NCI-H2196 treated with DMSO at 0.1 percent for 48 hours (cell line): ENCODE data around the gene GSK3B.
"Not testable (repeated sequence)": the region's sequence is repeated elsewhere in the genome, so short reads cannot be mapped to it uniquely, and the experiment has no call there.

Experiments
- DNase-seq: peaks from one replicate; lab custom pipeline; 2025; ENCODE audit not compliant: unreplicated experiment; lab: John Stamatoyannopoulos, UW

Gene GSK3B

GRCh38 chr3:120021523-120021922 is 72.7 kb downstream of the GSK3B start:
- no peak for DNase-seq

DNA sequence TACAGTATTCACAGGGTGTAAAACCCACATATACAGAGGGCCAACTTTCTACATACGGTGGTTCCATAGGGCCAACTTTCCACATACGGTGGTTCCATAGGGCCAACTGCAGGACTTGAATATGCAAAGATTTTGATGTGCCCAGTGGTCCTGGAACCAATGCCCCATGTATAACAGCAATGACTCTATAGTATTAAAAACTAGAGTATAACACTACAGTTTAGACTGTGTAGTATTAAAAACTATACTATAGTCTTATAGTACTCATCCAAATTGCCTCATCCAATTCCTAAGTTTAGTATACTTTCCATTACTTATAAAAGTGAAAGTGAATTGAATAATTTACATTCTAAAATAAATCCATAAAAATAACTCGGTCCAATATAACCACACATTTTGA is 75.9 kb downstream of the GSK3B start:
- DNase-seq = no peak

DNA sequence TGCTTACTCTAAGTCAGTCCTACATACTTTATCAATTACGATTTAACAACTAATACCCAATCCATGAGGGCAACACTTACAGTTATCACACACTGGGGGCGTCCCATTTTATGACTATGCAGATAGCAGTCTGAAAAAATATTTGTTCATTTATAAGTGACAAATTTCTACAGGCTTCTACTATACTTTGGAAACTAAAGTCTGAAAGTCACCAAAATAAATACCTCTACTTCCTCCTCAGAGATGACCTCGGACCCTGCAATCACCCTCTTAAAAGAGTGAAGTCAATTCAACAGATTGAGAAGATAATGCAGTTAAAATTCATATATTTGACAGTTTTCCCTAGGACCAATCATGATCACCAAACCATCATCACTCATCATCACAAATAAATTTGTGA is 76.6 kb downstream of the GSK3B start:
- no peak for DNase-seq

- DNase-seq = no peak
These were observed 80.8 kb downstream of the GSK3B start for GRCh38 chr3:120013481-120013880.

DNA sequence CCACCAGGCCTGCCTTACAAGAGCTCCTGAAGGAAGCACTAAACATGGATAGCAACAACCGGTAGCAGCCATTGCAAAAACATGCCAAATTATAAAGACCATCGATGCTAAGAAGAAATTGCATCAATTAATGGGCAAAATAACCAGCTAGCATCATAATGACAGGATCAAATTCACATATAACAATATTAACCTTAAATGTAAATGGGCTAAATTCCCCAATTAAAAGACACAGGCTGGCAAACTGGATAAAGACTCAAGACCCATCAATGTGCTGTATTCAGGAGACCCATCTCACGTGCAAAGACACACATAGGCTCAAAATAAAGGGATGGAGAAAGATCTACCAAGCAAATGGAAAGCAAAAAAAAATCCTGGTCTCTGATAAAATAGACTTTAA is 88.5 kb downstream of the GSK3B start:
- not testable (repeated sequence) for DNase-seq

GRCh38 chr3:120004008-120004498 is 90.2 kb downstream of the GSK3B start:
- not testable (repeated sequence) for DNase-seq

- DNase-seq = no peak
These were observed 96.1 kb downstream of the GSK3B start for GRCh38 chr3:119998166-119998565.

DNA sequence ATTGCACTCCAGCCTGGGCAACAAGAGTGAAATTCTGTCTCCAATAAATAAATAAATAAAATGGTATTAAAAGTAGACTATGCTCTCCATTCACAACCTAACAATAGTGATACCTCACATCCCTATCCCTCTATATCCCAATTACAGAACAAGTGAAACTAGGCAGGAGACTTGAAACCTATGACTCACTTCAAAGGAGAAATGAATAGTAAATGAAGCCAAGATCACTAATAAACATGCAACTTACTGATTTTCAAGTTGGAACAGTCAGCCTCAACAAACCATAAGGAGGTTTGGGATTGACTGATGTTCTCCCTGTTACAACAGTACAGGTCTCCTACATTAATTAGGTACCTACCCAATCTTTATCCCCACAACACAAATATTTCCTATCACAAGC is 103.4 kb downstream of the GSK3B start:
- no peak for DNase-seq

GRCh38 chr3:119989981-119990655 is 104.1 kb downstream of the GSK3B start:
- DNase-seq = no peak

- DNase-seq = not testable (repeated sequence)
These were observed 107.4 kb downstream of the GSK3B start for GRCh38 chr3:119986812-119987211.

- DNase-seq = no peak
These were observed 112.9 kb downstream of the GSK3B start for GRCh38 chr3:119981386-119981785.

- no peak for DNase-seq
These were observed 115.6 kb downstream of the GSK3B start for GRCh38 chr3:119978554-119979208.

- DNase-seq = no peak
These were observed 116.9 kb downstream of the GSK3B start for GRCh38 chr3:119977353-119977752.

- no peak for DNase-seq
These were observed 118.0 kb downstream of the GSK3B start for GRCh38 chr3:119976214-119976613.

DNA sequence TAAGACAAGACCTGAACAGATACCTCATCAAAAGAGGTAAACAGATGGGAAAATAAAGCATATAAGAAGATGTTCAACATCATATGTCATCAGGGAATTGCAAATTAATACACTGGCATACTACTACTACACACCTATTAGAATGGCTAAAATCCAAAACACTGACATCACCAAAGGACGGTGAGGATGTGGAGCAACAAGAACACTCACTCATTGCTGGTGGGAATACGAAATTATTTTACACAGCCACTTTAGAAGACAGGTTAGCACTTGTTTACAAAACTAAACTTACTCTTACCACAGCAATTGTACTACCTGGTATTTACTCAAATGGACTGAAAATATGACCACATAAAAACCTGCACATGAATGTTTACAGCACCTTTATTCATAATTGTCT is 119.6 kb downstream of the GSK3B start:
- no peak for DNase-seq

GRCh38 chr3:119973018-119973646 is 121.1 kb downstream of the GSK3B start:
- DNase-seq = no peak

DNA sequence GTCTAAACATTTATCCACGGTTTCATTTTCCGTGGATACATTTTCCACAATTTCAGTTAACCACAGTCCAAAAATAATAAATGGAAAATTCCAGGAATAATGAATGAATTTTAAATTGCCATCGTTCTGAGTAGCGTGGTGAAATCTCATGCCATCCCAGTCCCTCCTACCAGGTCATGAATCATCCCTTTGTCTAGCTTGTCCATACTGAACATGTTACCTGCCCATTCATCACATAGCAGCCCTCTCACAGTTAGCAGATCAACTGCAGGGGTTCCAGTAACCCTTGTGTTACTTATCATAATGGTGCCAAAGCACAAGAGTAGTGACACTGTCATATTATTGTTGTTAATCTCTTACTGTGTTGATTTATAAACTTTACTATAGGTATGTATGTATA is 124.5 kb downstream of the GSK3B start:
- DNase-seq = no peak

- DNase-seq = no peak
These were observed 126.8 kb downstream of the GSK3B start for GRCh38 chr3:119967353-119968006.

DNA sequence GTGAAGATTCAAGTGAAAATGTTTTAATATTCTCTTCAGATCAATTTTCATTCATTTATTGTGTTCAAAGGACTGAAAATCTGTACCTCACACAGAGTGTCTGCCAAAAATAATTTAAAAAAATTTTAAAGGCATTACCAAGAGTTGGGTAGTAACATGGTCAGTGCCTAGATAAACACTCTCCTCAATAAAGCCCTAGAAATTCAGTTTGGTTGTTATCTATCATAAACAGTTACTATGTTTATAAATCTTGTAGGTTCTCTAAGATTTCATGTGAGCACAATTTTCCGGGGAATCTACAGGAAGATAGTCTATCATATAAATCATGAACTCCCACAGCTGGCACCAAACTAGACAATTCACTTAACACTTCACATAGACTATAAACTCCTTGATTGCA is 128.6 kb downstream of the GSK3B start:
- no peak for DNase-seq

GRCh38 chr3:119964294-119964693 is 130.0 kb downstream of the GSK3B start:
- DNase-seq = no peak

GRCh38 chr3:119955972-119956371 is 138.3 kb downstream of the GSK3B start:
- no peak for DNase-seq
